NOMO-1 (cell line): ENCODE data around the gene AP3M1.
"Not testable (repeated sequence)": the region's sequence is repeated elsewhere in the genome, so short reads cannot be mapped to it uniquely, and the experiment has no call there.

ENCODE experiments used
- DNase-seq, 2 experiments: peaks; one replicate each; lab custom pipeline; 2025; ENCODE audit not compliant: unreplicated experiment in 2 of 2; lab: John Stamatoyannopoulos, UW

Gene AP3M1, protein sequence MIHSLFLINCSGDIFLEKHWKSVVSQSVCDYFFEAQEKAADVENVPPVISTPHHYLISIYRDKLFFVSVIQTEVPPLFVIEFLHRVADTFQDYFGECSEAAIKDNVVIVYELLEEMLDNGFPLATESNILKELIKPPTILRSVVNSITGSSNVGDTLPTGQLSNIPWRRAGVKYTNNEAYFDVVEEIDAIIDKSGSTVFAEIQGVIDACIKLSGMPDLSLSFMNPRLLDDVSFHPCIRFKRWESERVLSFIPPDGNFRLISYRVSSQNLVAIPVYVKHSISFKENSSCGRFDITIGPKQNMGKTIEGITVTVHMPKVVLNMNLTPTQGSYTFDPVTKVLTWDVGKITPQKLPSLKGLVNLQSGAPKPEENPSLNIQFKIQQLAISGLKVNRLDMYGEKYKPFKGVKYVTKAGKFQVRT

DNA sequence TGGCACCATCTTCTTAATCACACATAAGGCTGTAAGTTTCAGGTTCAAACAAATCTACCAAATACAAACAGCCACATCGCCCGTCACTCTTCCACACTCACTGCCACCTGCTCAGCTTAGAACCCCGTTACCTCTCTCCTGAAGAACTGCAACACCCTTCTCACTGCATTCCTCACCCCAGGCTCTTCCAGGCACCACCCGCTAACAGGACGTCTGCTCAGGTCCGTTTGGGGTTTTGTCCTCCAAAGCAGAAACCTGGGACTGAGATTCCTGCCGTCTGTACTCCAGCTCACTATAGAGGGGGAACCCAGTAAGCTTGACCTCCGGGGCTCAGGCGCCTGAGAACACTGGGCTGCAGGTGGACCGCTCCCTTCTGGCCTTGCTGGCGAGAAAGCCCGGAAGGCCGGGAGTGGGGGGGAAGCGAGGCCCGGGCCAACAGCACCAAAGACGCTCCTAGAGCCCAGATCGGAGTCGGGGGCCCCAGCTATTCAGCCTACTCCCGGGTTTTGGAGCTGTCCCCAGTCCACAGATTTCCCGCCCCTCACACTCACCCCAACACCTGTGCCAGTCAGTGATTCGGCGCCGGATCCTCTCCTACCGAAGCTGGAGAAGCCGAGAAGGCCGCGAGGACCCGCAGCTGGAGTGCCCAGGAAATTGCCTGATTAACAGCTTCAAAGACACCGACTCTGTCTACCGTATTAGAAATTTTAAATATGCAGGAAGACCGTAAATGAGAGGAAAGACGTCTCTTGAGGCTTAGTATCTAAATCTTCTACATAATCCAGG, at the start of gene AP3M1:
TSS of gene AP3M1 (minus strand) at position 625 of the 786 bp plus-strand sequence. CDS start 12,449 bp downstream, outside the sequence.
- DNase-seq: peak; percentile 66 to 80

DNA sequence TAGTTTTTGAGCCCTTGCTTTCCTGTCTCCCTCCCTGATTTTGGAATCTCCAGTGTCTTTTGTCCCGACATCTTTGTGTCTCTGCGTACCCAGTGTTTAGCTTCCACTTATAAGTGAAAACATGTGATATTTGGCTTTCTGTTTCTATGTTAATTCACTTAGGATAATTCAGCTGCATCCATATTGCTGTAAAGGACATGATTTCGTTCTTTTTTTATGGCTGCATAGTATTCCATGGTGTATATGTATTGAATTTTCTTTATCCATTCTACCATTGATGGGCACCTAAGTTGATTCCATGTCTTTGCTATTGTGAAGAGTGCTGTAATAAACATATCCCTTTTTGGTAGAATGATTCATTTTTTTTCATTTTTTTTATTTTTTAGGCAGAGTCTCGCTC, 48.7 kb upstream of the AP3M1 start:
- no peak for DNase-seq

DNA sequence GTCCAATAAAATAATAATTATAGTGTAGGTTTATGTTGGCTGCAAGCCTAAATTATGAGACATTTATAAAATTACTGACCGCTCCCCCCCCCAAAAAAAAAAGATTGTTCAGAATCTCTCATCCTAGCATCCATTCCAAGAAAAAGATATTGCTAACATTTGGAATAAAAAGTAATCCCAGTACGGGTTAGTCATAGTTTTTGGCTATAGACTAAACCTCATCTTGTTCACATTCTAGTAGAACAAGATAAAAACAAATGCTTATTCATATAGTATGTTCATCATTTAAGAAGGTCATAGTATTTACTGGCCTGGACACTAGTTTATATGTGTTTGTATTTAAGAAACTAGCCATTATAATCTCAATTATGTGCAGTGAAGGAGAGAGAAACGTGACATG, 44.4 kb upstream of the AP3M1 start:
- DNase-seq: no peak

DNA sequence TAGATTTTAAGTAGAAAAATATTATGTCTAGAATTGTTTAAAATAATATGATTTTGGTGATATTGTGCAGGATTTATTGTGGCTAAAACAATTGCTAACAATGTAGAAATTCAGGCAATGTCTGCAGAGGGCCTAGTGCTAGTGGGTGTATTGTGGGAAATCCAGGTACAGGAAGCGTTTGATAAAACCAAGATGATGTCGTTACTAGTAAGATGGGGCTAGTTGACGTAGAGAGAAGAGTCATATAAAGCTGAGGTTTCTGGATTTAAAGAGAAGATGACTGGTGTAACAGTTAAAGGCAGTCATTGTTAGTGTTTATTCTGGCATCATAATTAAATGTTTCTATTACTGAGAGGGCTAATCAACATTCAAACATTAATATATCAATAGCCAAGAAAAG, 43.9 kb upstream of the AP3M1 start:
- DNase-seq: no peak

DNA sequence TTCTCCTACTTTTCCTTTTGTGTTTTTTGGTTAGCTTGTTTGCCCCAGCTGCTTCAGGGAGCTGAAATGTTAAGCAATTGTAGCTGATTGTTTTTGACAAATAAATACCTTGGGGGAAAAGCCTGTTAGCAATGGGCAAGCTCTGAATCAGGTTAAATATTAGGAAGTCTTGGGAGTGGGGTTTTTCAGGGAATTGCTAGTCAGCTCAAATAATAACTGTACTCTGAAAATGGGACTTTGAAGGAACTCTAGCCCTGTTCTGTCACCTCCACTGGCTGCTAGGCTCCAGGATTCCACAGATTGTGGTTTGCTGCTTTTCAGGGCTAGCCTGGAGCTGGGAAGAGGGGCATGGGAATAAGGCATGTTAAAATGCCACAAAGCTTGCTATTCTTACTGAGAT, 39.9 kb upstream of the AP3M1 start:
- DNase-seq: no peak

DNA sequence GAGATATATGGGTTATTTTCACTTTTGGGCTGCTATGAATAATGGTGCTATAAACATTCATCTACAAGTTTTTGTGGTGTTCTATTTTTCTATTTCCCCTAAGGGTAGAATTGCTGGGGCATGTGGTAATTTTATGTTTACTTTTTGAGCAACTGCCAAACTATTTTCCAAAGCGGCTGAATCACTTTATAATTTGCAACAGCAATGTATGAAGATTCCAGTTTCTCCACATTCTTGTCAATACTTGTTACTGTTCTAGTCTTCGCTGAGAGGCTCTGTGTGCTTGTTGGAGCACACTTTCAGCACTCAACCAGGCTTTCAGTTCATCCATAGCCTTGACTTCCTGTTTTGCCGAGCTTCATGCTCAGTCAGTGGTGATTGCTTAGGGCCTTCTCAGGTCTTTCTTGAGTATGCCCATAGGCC, 39.4 kb upstream of the AP3M1 start:
- peak; percentile 64 to 75 for DNase-seq

DNA sequence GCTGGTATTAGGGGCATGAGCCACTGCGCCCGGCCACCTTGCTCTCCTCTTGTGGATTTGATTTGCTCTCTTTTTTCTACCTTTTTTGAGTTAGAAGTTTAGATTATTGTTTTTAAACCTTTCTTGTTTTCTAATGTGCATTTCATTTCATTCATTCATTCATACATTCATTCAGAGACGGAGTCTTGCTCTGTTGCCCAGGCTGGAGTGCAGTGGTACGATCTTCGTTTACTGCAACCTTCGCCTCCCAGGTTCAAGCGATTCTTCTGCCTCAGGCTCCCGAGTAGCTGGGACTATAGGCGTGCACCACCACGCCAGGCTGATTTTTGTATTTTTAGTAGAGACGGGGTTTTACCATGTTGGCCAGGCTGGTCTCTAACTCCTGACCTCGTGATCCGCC, 38.0 kb upstream of the AP3M1 start:
- not testable (repeated sequence) for DNase-seq

DNA sequence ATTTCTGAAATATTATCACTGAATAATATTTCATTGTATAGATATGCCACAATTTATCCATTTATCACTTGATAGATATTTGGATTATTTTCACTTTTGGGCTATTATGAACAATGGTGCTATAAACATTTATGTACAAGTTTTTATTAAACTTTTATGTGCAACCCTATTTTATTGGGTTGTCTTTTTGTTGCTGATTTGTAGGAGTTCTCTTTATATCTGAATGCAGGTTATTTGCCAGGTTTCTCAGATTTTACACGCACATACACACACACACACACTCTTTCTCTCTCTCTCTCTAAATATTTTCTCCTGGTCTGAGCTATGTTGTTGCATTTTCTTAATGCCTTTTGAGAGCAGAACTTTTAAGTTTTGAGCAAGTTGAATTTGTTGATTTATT, 36.6 kb upstream of the AP3M1 start:
- DNase-seq: no peak

DNA sequence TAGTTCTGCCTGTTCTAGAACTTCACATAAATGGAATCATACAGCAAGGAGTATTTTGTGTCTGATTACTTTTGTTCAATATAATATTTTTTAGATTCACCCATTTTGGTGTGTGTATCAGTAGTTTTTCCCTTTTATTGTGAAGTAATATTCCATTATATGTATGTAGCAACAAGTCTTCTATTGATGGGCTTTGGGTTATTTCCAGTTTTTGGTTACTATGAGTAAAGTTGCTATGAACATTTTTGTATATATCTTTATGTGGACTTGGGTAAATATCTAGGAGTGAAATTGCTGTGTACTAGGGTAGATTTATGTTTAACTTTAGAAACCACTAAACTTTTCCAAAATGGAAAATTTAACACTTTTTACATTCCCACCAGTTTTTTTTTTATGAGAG, 36.0 kb upstream of the AP3M1 start:
- no peak for DNase-seq

DNA sequence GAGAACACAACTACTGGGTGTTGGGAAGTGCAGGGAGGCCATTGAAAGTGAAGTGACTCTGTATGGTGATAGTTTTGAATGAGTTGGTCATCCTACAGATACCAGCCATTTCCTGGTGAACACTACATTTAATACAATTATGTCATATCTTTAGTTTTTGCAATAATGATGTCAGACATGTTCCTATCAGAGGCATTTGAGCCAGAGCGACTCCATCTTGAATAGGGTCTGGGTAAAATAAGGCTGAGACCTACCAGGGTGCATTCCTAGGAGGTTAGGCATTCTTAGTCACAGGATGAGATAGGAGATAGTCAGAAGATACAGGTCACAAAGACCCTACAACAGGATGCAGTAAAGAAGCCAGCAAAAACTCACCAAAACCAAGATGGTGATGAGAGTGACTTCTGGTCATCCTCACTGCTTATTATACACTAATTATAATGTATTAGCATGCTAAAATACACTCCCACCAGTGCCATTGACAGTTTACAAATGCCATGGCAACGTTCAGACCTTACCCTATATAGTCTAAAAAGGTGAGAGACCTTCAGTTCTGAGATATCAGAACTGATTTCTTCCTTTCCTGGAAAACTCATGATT, 28.6 kb upstream of the AP3M1 start:
- no peak for DNase-seq

DNA sequence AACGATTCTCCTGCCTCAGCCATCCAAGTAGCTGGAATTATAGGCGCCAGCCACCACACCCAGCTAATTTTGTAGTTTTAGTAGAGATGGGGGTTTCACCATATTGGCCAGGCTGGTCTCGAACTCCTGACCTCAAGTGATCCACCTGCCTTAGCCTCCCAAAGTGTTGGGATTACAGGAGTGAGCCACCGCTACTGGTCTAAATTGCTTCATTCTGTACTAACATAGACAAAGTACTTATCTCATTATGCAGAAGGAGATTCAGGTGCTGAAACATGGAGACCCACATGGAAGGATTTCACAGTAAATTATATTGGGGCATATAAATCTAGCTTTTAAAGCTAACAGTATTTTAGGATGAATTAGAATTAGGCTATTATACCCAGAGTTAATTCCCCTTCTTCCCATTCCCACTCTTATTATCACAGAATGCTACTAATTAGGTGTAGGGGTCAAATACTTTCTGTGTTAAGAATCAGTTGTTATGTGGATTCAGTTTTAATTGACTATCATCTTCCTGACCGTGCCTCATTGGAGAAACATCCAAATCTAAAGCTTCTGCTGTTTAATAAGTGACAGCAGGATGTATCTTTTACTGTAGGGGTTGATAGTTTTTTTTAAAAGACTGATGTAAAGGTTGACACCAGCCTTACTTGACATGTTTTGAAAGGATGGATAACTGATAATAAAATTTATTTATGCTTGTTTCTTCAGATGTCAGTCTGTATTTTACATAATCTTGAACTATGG, 27.6 kb upstream of the AP3M1 start:
- no peak for DNase-seq

DNA sequence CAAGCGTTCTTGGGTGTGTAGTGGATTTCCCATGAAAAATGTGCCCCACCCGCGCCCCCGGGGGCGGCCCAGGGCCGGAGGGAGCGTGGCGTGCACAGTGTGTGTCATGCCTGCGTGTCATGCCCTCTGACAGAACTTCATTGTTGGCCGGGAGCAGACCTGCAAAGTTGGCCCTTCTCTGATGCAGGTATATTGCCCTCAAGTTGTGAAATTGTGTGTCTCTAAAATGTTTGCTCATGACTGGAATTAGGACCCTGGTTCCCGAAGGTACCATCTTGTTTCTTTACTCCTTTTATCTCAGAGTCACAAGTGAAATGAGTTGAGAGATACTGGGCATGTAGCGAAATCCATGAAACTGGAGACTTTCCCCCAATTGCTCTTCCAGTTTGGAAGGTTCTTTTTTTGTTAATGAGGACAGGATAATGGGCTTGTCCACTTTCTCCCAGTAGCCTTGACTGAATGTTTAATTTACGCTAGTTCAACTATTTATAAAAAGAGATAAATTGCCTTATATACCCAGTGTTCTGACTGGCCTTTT, 26.6 kb upstream of the AP3M1 start:
- DNase-seq: peak in 1 of 2 experiments; percentile 29

DNA sequence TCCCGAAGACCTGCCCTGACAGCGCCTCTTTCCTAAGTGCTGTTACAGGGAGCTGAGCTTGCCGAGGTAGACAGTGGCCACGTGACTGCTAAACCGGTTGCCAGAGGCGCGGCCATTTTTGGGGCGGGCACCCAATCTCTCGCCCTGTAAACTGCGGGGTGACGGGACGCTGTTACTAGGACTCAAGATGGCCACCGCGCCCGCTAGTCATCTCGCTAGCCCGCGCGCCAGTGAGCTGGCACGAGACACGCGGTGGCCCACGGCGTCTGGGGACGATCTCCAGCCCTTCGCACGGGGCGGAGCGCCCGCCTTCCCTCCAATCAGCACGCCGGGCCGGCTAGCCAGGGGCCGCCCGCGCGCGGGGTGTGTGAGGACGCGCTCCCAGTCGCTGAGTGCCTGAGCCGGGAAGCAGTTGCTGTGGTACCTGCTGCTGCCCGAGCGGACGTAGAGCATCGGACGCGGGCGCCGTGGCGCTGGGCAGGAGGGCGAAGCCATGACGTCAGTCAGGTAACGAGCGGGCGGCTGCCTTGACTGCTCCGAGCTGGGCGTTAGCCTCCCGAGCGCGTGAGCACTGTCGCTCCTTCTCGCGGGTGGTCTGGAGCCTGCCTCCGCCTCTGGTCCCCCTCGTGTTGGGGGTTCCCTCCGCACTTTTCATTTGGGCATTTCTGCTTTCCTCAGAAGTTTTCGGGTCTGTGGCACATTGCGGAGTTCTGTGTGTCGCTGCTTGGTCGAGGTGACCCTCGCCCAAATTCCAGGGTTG, 25.9 kb upstream of the AP3M1 start:
- peak; percentile 95 for DNase-seq

DNA sequence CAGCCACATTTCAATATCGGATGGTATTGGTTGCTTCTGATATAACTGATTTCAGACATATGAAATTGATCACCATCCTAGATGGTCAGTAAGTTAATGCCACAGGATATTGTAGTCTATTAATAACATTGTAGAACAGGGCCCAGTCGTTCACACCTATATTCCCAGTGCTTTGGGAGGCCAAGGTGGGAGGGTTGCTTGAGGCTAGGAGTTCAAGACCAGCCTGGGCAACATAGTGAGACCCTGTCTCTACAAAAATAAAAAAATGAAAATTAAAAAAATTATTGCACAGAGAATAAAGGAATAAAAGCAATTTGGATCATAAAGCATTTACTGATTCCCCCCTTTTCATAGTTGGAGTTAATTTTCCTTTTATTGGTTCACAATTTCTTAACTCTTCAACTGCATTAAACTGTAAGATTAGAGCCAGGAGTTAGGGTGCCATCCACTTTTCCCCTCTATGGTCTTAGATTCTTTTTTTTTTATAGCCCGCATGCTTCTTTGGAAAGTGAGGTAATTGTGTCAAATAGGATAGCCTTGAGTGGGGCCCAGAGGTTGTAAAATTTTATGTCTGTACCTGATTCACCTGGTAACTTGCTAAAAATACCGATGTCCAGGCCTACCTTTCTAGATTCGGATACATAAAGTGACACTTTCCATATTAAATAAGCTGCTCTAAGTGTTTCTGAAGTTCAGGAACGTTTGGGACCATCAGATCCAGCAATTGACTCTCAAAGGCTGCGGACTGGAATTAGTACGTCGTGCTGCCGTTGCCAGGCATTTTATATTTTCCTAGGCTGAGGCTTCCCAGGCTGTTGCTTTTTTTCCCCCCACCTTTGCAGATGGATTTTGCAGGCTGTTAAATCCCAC, 25.1 kb upstream of the AP3M1 start:
- no peak for DNase-seq

DNA sequence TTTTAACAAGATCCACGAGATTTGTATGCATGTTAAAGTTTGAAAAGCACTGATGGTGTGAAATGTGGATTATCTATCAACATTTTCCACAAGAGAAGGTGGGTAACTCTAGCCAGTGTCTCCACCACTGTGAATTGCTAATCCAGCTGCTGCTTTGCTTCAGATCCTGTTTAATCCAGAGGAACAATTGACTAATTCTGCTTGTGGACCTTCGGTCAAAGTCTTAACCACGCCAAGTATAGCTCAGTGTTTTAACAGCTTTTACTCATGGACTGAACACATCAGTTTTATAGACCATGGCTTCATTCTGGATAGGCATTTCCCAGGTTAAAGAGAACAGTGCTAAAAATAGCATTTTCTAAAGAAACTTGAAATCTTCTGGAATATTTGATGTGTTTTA, 23.9 kb upstream of the AP3M1 start:
- no peak for DNase-seq

DNA sequence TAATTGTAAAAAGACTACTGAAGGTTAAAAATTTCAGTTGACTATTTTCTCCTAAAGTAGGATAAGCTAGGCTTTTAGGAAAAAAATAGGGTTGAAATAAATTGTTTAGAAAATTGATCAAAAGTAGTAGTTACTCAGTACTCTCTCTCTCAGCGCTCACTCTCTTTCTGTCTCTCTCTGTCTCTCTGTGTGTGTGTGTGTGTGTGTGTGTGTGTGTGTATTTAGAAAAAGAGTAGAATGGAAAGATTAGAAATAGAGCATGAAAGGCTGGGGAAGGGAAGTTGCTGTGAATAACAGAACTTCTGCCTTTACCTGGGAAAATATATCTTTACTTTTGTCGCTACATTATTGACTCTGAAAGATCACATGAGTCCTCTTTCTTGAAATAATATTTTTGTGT, 21.0 kb upstream of the AP3M1 start:
- no peak for DNase-seq

DNA sequence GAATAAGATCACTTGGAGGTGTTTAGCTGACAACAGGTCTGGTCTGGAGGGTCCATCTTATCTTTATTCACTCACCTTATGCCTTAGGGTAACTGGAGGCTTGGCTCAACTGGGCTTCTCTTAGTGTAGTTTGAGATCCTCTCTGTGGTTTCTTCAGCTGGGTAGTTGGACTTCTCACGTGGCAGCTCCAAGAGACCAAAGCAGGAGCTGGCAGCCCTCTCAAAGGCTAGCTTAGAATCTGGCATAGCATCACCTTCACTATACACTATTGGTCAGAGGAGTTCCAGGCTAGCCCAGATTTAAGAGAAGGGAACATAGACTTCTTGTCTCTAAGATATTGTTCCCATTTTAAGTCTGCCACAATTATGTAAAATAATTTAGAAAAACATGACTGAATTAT, 16.8 kb upstream of the AP3M1 start:
- DNase-seq: no peak

DNA sequence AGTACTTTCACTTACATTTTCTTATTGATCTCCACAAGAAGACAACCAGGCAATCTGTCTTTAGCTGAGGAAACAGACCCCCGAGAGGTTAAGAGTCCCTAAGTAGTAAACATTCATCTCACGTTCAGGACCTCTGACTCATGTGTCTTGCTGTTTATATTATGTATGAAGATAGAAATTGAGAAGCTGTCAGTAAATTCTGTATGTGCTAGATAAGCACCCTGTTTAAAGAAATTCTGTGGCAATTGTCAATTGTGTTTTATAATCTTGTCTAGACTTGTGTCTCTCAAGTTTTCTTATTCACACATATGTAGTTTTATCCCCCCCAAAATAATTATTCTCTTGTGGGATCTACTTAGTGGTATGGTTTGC, 14.9 kb upstream of the AP3M1 start:
- no peak for DNase-seq
